Tibial nerve (tissue), 4 donors: ENCODE data around the gene PPCS. TPM values are rescaled to one million over a fixed set of nuclear protein-coding genes. Genes with fewer than 3 reads are reported as not detected.
A peak's percentile ranks its signal among the peaks of the same experiment; 100 is the strongest.

Experiments
- DNase-seq, 2 donors: peaks; one replicate each; pipeline ENCODE4 v3.0.0-alpha.2; 2019; ENCODE audit warnings: low spot score in 2 of 2
- H3K27ac ChIP-seq, 4 donors: fragments of 200-600 bp; sonication (generic) in 3 of 4; one replicate each; pipeline ENCODE4 v1.5.1; 2017 to 2019; ENCODE audit warnings: mild to moderate bottlenecking in 1 of 4
- H3K27me3 ChIP-seq, 2 donors: fragments of 200-600 bp; sonication (generic) in 1 of 2; one replicate each; pipeline versions ENCODE4 v1.5.1 to v1.6.0; 2017 to 2019
- H3K36me3 ChIP-seq, 3 donors: fragments of 200-600 bp; sonication (generic); one replicate each; pipeline ENCODE4 v1.5.1; 2018 to 2019
- H3K4me1 ChIP-seq, 4 donors: fragments of 200-600 bp; sonication (generic) in 3 of 4; one replicate each; pipeline ENCODE4 v1.5.1; 2017 to 2019
- H3K4me3 ChIP-seq, 4 donors: fragments of 200-600 bp; sonication (generic) in 3 of 4; one replicate each; pipeline ENCODE4 v1.5.1; 2017 to 2019; ENCODE audit warnings: mild to moderate bottlenecking in 1 of 4, moderate library complexity in 1 of 4
- H3K9me3 ChIP-seq, 4 donors: fragments of 200-600 bp; sonication (generic) in 3 of 4; one replicate each; pipeline ENCODE4 v1.5.1; 2017 to 2019
- EP300 ChIP-seq, 2 donors: sonication (generic); formaldehyde crosslinking; IDR thresholded peaks; one replicate each; pipeline ENCODE4 v1.6.1; 2017; ENCODE audit warnings: antibody characterized with exemption in 2 of 2, mild to moderate bottlenecking in 1 of 2
- POLR2A ChIP-seq, 2 donors: fragments of 450-650 bp; IDR thresholded peaks; one replicate each; pipeline ENCODE4 v1.6.1; 2017; ENCODE audit warnings: antibody characterized with exemption in 2 of 2, mild to moderate bottlenecking in 2 of 2, moderate library complexity in 2 of 2
- WGBS, 2 donors: methylation state at CpG; one replicate each; pipeline ENCODE4 v1.1.5; 2018; 5-methylcytosine and 5-hydroxymethylcytosine counted together
- total RNA-seq, 4 donors: library from RNA; depleted of rRNA; stranded (reverse); fragments of >200 nt; gene quantifications; one replicate each; pipeline ENCODE4 v1.1.0, GENCODE V29; 2016
- TF ChIP-seq, protein P1 (sequence below), 5 experiments: fragments of 200-600 bp in 3 of 5; fragments of 450-650 bp in 2 of 5; sonication (generic) in 3 of 5; IDR thresholded peaks; one replicate each; pipeline ENCODE4 v1.5.1; 2016 to 2019; ENCODE audit warnings: antibody characterized with exemption in 5 of 5, mild to moderate bottlenecking in 3 of 5, moderate library complexity in 2 of 5

PPCS gene
- total RNA-seq, 4 donors from 2014 or later, result 21.8 to 50.1 (median 43.0) TPM

DNA sequence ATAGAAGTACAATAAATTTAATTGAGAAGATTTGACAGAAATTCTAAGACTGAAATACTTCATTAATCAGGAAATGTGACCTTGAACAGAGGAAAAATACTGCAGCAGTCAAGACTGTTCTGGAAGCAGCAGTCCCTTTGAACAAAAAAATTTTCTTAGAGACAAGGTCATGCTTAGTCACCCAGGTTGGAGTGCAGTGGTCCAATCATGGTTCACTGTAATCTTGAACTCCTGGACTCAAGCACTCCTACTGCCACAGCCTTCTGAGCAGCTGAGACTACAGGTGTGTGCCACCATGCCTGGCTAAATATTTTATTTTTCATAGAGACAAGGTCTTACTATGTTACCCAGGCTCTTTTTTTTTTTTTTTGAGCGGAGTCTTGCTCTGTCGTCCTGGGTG is 4.9 kb downstream of the PPCS start:
- peaks cover 0 to 33% (median 0%) of the 10 kb centered on the region in 3 donors for H3K36me3 ChIP-seq
- WGBS, 2 donors, result 75 to 93% methylated on average over 2 of the region's 2 CpGs
- no peak for DNase-seq
- H3K4me3 ChIP-seq, result no peak overlapping the region
- no peak overlapping the region for H3K27ac ChIP-seq
- TF ChIP-seq, protein P1, sequence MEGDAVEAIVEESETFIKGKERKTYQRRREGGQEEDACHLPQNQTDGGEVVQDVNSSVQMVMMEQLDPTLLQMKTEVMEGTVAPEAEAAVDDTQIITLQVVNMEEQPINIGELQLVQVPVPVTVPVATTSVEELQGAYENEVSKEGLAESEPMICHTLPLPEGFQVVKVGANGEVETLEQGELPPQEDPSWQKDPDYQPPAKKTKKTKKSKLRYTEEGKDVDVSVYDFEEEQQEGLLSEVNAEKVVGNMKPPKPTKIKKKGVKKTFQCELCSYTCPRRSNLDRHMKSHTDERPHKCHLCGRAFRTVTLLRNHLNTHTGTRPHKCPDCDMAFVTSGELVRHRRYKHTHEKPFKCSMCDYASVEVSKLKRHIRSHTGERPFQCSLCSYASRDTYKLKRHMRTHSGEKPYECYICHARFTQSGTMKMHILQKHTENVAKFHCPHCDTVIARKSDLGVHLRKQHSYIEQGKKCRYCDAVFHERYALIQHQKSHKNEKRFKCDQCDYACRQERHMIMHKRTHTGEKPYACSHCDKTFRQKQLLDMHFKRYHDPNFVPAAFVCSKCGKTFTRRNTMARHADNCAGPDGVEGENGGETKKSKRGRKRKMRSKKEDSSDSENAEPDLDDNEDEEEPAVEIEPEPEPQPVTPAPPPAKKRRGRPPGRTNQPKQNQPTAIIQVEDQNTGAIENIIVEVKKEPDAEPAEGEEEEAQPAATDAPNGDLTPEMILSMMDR (IDR thresholded peaks at IDR 0.05), result no peak
- no peak for TF ChIP-seq EP300 (IDR thresholded peaks at IDR 0.05)
- no peak for TF ChIP-seq POLR2A (IDR thresholded peaks at IDR 0.05)
- H3K4me1 ChIP-seq, result peaks cover 0 to 35% (median 17%) of the 10 kb centered on the region in 4 donors
- no peaks in the 10 kb centered on the region for H3K9me3 ChIP-seq
- no peaks in the 10 kb centered on the region for H3K27me3 ChIP-seq

DNA sequence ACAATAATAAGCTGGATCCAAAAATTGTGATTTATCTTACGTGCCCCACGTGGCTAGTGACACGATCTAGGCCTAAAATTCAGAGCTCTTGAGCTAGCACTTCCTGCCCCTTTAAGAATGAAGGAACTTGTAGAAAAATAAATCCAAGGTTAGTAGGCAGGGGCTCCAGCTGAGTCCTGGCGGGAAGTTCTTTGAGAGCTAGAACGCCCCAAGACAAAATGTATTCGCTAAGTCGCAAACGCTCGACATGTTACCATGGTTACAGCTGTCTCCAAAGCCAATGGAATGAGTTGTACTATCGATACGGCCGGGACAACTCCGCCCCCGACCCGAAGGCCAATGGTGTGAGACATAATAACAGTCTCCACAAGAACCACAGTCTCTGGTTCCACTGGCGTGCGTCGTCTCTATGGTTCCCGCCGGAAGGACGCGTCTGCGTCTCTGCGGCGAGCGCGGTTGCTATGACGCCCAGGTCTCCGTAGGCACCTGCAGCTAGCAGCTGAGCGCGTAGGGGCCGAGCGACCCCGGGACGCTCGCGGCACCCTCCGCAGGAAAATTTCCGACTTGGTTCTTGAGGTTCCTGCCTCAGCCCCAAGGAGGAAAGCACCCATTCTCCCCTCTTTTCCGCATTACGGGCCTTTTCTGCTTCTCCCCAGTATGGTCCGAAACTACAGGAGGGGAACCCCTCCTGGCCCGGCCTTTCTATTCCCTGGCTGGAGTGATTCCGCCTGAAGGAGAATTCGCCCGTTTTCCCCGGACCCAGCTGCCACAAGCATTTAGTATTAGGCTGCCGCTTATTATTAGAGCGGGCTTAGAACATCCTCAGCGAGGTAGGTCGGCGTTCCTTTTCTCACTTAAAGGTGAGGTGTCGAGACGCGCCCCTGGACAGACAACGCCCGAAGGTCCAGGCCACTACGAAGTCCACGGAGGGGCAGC is 6.8 kb downstream of the PPCS start, which contains the start of gene CCDC30:
CCDC30 (plus strand) TSS at position 459 of the 936 bp plus-strand sequence. CDS start 17,266 bp downstream, outside the sequence.
- WGBS, 2 donors, result 0 to 2% methylated on average over 48 to 55 of the region's 59 CpGs
- peak; percentile 94 for DNase-seq
- Histone ChIP-seq H3K4me1 (peaks cover 0 to 22% (median 9%) of the 10 kb centered on the region in 4 donors), H3K9me3 (no peaks in the 10 kb centered on the region), H3K27ac (peak within 1 kb of the TSS in 3 of 4 donors; percentile 35 to 59 (median 43)), H3K36me3 (peaks cover 0 to 31% (median 0%) of the 10 kb centered on the region in 3 donors), H3K4me3 (peak within 1 kb of the TSS; percentile 60 to 76 (median 74)), H3K27me3 (no peaks in the 10 kb centered on the region)
- no peak for TF ChIP-seq EP300 (IDR thresholded peaks at IDR 0.05)
- TF ChIP-seq, protein P1 (IDR thresholded peaks at IDR 0.05), result peak in 1 of 5 experiments; percentile 20
- TF ChIP-seq POLR2A (IDR thresholded peaks at IDR 0.05), result peak in 1 of 2 donors; percentile 16

DNA sequence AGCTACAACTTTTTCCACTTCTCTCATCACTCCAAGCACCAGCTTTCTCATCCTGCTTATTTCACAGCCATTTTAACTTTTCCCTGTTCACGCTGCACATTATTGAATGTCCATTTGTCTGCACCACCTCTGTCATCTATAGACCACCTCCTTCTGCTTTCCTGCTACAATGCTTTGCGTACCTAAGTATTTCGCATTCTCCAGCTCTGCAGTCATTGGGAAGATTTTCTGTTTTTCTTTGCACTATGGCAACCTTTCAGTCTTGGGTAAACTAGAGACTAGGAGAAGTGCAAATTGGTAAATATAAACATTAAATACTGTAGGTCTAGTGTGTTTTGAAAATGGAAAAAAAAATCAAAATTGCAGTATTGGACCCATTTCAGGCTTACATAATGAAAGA is 7.6 kb downstream of the PPCS start:
- 66 to 70% methylated on average over 3 of the region's 3 CpGs for WGBS, 2 donors
- no peaks in the 10 kb centered on the region for H3K27me3 ChIP-seq
- peak overlapping the region in 1 of 4 donors; percentile 43 for H3K27ac ChIP-seq
- no peak for DNase-seq
- no peaks in the 10 kb centered on the region for H3K9me3 ChIP-seq
- H3K4me3 ChIP-seq, result peak overlapping the region; percentile 60 to 76 (median 74)
- H3K36me3 ChIP-seq, result peaks cover 0 to 22% (median 0%) of the 10 kb centered on the region in 3 donors
- H3K4me1 ChIP-seq, result peaks cover 0 to 19% (median 9%) of the 10 kb centered on the region in 4 donors
- TF ChIP-seq, protein P1 (IDR thresholded peaks at IDR 0.05), result no peak
- TF ChIP-seq EP300 (IDR thresholded peaks at IDR 0.05), result no peak
- no peak for TF ChIP-seq POLR2A (IDR thresholded peaks at IDR 0.05)

DNA sequence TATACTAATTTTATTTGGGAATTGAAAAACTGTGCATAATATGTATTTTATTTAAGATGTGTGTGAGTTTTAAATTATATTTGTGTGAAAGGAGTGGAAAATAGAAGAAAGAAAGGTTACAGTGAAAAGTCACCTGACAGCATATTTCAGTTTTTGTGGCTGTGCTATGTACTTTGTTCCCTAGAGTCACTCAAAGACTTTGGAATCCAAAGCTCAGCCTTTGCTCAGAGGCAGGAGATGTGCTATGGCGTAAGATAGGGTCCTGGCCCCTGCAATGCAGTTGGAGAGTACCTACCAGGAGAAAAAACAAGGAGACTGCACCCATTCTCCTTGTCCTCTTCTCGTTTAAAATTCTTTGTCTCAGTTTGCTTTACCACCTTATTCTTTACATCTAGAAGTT is 9.7 kb downstream of the PPCS start:
- TF ChIP-seq, protein P1 (IDR thresholded peaks at IDR 0.05), result no peak
- TF ChIP-seq EP300 (IDR thresholded peaks at IDR 0.05), result no peak
- TF ChIP-seq POLR2A (IDR thresholded peaks at IDR 0.05), result no peak
- WGBS, 2 donors, result 86 to 92% methylated on average over 2 of the region's 2 CpGs
- Histone ChIP-seq H3K9me3 (no peaks in the 10 kb centered on the region), H3K4me3 (no peak overlapping the region), H3K27ac (no peak overlapping the region), H3K27me3 (no peaks in the 10 kb centered on the region), H3K4me1 (peaks cover 0 to 19% (median 9%) of the 10 kb centered on the region in 4 donors), H3K36me3 (peaks cover 0 to 5% (median 0%) of the 10 kb centered on the region in 3 donors)
- no peak for DNase-seq

GRCh38 chr1:42469727-42470126 is 13.4 kb downstream of the PPCS start:
- TF ChIP-seq, protein P1 (IDR thresholded peaks at IDR 0.05), result no peak
- TF ChIP-seq POLR2A (IDR thresholded peaks at IDR 0.05), result no peak
- TF ChIP-seq EP300 (IDR thresholded peaks at IDR 0.05), result no peak
- H3K4me3 ChIP-seq, result no peak overlapping the region
- WGBS, 2 donors, result 89 to 98% methylated on average over 2 of the region's 2 CpGs
- H3K36me3 ChIP-seq, result peaks cover 0 to 7% (median 0%) of the 10 kb centered on the region in 3 donors
- no peaks in the 10 kb centered on the region for H3K4me1 ChIP-seq
- H3K9me3 ChIP-seq, result no peaks in the 10 kb centered on the region
- no peak overlapping the region for H3K27ac ChIP-seq
- DNase-seq, result no peak
- H3K27me3 ChIP-seq, result no peaks in the 10 kb centered on the region
